ENCODE data around the gene MED20. TPM values are rescaled to one million over a fixed set of nuclear protein-coding genes. Genes with fewer than 3 reads are reported as not detected.

Gene MED20
- total RNA-seq, 2 experiments from 2014 or later, result 23.4 to 28.0 TPM

DNA sequence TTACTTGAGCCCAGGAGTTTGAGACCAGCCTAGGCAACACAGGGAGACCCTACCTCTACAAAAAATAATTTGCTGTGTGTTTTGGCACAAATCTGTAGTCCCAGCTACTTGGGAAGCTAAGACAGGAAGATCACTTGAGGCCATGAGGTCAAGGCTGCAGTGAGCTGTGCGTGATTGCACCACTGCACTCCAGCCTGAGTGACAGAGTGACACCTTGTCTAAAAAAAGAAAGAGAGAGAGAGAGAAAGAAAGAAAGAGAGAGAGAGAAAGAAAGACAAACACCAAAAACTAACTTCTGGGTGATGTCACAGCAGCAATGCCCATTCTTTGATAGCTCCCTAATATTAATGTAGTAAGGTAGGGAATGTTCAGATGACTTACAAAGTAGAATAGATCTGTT is 46.2 kb downstream of the MED20 start:
- TF ChIP-seq, protein P1, sequence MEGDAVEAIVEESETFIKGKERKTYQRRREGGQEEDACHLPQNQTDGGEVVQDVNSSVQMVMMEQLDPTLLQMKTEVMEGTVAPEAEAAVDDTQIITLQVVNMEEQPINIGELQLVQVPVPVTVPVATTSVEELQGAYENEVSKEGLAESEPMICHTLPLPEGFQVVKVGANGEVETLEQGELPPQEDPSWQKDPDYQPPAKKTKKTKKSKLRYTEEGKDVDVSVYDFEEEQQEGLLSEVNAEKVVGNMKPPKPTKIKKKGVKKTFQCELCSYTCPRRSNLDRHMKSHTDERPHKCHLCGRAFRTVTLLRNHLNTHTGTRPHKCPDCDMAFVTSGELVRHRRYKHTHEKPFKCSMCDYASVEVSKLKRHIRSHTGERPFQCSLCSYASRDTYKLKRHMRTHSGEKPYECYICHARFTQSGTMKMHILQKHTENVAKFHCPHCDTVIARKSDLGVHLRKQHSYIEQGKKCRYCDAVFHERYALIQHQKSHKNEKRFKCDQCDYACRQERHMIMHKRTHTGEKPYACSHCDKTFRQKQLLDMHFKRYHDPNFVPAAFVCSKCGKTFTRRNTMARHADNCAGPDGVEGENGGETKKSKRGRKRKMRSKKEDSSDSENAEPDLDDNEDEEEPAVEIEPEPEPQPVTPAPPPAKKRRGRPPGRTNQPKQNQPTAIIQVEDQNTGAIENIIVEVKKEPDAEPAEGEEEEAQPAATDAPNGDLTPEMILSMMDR (IDR thresholded peaks at IDR 0.05), result no peak
- H3K27me3 Mint-ChIP-seq, result no peaks in the 10 kb centered on the region
- ChIA-PET CTCF (interaction anchor here (1.3 kb wide), 1 partner anchor 13 kb away, joined by 5 read pairs; no protein-coding TSS in a partner anchor), POLR2A (no interaction called here)
- H3K4me1 Mint-ChIP-seq (ENCODE audit: low read depth), result no peaks in the 10 kb centered on the region
- no peak overlapping the region for H3K27ac Mint-ChIP-seq
- no peak for ATAC-seq
- H3K9me3 Mint-ChIP-seq, result no peaks in the 10 kb centered on the region
- H3K36me3 Mint-ChIP-seq (ENCODE audit: low read depth), result no peaks in the 10 kb centered on the region
- intact Hi-C loops (cut with micrococcal nuclease), result no loop called here
- no peak overlapping the region for H3K4me3 Mint-ChIP-seq
- no peak for DNase-seq

GRCh38 chr6:41872147-41872546 is 48.8 kb downstream of the MED20 start:
- Mint-ChIP-seq H3K4me1 (ENCODE audit: low read depth) (no peaks in the 10 kb centered on the region), H3K36me3 (ENCODE audit: low read depth) (no peaks in the 10 kb centered on the region), H3K9me3 (no peaks in the 10 kb centered on the region), H3K4me3 (no peak overlapping the region), H3K27ac (no peak overlapping the region), H3K27me3 (no peaks in the 10 kb centered on the region)
- no peak for DNase-seq
- ChIA-PET POLR2A (no interaction called here), CTCF (interaction anchor here (1.0 to 3.3 kb wide), 4 partner anchors 16 to 232 kb away, joined by 3 to 14 read pairs (median 3); no protein-coding TSS in a partner anchor)
- intact Hi-C loops (cut with micrococcal nuclease), result no loop called here
- TF ChIP-seq, protein P1 (IDR thresholded peaks at IDR 0.05), result no peak
- no peak for ATAC-seq

DNA sequence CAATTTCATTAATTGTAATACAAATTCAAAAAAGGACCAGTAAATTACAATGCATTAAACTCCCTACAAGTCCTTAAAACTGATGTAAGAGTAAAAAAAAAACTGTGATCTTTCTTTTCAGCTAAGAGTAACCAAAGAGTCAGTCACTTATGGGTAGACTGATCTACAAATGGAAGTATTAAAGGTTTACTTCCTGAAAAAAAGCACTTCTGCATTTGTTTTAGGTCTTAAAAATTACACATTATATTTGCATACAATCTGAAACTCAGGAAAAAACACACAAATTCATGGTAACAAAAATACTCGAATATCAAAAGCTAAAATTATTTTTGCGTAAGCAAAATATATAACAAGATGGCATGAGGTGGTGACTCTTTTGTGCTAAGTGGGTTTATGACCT is 49.2 kb downstream of the MED20 start:
- H3K27me3 Mint-ChIP-seq, result no peaks in the 10 kb centered on the region
- no peak for DNase-seq
- TF ChIP-seq, protein P1 (IDR thresholded peaks at IDR 0.05), result no peak
- POLR2A ChIA-PET, result interaction anchor here (0.6 kb wide), 1 partner anchor 40 kb away, joined by 3 read pairs; no protein-coding TSS in a partner anchor
- intact Hi-C loops (cut with micrococcal nuclease), result no loop called here
- ATAC-seq, result no peak
- no peak overlapping the region for H3K27ac Mint-ChIP-seq
- CTCF ChIA-PET, result interaction anchor here (0.7 to 3.3 kb wide), 5 partner anchors 10 to 233 kb away, joined by 3 to 14 read pairs (median 3); no protein-coding TSS in a partner anchor
- no peaks in the 10 kb centered on the region for H3K36me3 Mint-ChIP-seq (ENCODE audit: low read depth)
- no peaks in the 10 kb centered on the region for H3K4me1 Mint-ChIP-seq (ENCODE audit: low read depth)
- H3K9me3 Mint-ChIP-seq, result no peaks in the 10 kb centered on the region
- H3K4me3 Mint-ChIP-seq, result no peak overlapping the region

DNA sequence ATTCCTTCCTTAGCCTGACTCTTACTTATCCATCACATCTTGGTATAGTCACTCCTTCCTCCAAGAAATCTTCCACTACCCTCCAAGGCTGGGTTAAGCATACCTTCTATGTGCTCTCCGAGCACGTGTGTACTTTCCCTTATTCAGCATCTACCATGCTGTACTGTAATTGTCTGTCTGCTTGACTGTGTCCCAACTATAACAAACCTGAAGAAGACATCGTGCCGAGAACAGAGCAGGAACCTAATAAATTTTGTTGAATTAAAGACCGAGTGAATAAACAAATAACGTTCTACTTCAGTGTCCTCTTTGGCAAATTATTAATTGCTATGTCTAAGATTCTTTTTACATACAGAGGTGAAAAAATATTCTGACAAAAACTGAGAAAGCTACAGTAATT is 61.6 kb downstream of the MED20 start:
- ChIA-PET POLR2A (no interaction called here), CTCF (interaction anchor here (1.2 to 1.3 kb wide), 2 partner anchors 12 to 245 kb away, joined by 3 read pairs; no protein-coding TSS in a partner anchor)
- ATAC-seq (no peak), DNase-seq (no peak)
- H3K27ac Mint-ChIP-seq, result no peak overlapping the region
- intact Hi-C loops (cut with micrococcal nuclease), result no loop called here
- no peaks in the 10 kb centered on the region for H3K9me3 Mint-ChIP-seq
- TF ChIP-seq, protein P1 (IDR thresholded peaks at IDR 0.05), result no peak
- H3K4me3 Mint-ChIP-seq, result no peak overlapping the region
- H3K4me1 Mint-ChIP-seq (ENCODE audit: low read depth), result no peaks in the 10 kb centered on the region
- no peaks in the 10 kb centered on the region for H3K27me3 Mint-ChIP-seq
- H3K36me3 Mint-ChIP-seq (ENCODE audit: low read depth), result no peaks in the 10 kb centered on the region

DNA sequence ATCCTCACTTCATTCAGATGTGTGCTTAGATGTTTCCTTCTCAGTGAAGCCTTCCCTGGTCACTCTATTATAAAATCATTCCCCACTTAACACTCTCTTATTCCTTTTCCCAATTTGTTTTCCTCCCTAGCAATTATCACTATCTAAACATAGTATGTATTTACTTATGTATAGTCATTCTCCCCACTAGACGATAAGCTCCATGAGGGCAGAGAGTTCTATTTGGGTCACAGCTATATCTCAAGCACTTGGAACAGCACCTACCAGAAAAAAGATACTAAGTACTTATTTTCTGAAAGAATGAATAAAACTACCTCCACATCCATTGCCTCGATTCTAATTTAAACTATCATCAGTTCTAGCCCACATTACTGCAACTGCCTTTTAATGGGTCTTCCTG is 62.2 kb downstream of the MED20 start:
- H3K27ac Mint-ChIP-seq, result no peak overlapping the region
- ATAC-seq (no peak), DNase-seq (no peak)
- H3K4me3 Mint-ChIP-seq, result no peak overlapping the region
- CTCF ChIA-PET, result interaction anchor here (1.3 kb wide), 1 partner anchor 245 kb away, joined by 3 read pairs; no protein-coding TSS in a partner anchor
- POLR2A ChIA-PET, result no interaction called here
- no peaks in the 10 kb centered on the region for H3K4me1 Mint-ChIP-seq (ENCODE audit: low read depth)
- no peaks in the 10 kb centered on the region for H3K36me3 Mint-ChIP-seq (ENCODE audit: low read depth)
- H3K27me3 Mint-ChIP-seq, result no peaks in the 10 kb centered on the region
- intact Hi-C loops (cut with micrococcal nuclease), result no loop called here
- TF ChIP-seq, protein P1 (IDR thresholded peaks at IDR 0.05), result no peak
- no peaks in the 10 kb centered on the region for H3K9me3 Mint-ChIP-seq

Other genes with a start within 250 kb of the MED20 start
- 10 to 100 TPM; 14.6 to 15.9 TPM for gene TFEB, start 185.5 kb downstream of the MED20 start, total RNA-seq
- not detected for gene PGC, start 173.7 kb downstream of the MED20 start, total RNA-seq
- gene FRS3, start 141.2 kb downstream of the MED20 start, total RNA-seq, result 1 to 10 TPM; 3.2 to 4.1 TPM
- gene PRICKLE4, start 140.4 kb downstream of the MED20 start, total RNA-seq, result not detected
- 100 to 1,000 TPM; 310 to 314 TPM for gene TOMM6, start 133.4 kb downstream of the MED20 start, total RNA-seq
- 1 to 10 TPM; 5.7 to 5.9 TPM for gene USP49, start 25.8 kb downstream of the MED20 start, total RNA-seq
- gene BYSL, start 360 bp upstream of the MED20 start, total RNA-seq, result 10 to 100 TPM; 56.4 to 59.5 TPM
- 100 to 1,000 TPM; 457 to 459 TPM for gene CCND3, start 20.7 kb upstream of the MED20 start, total RNA-seq
- 10 to 100 TPM; 40.0 to 42.3 TPM for gene TAF8, start 129.4 kb upstream of the MED20 start, total RNA-seq
- under 1 TPM; 0.13 to 0.18 TPM for gene C6orf132, start 221.5 kb upstream of the MED20 start, total RNA-seq